Omental fat pad (tissue), 4 donors: ENCODE results near the gene OR2A1. TPM values are rescaled to one million over a fixed set of nuclear protein-coding genes. Genes with fewer than 3 reads are reported as not detected.
"Not testable (repeated sequence)": the region's sequence is repeated elsewhere in the genome, so short reads cannot be mapped to it uniquely, and the experiment has no call there.

Experiments
- ATAC-seq: fragments of 150-250 bp; one replicate; pipeline ENCODE4 v1.9.1; 2016; ENCODE audit warnings: mild to moderate bottlenecking, moderate library complexity; ENCODE audit not compliant: low FRiP score
- DNase-seq: peaks from one replicate; pipeline ENCODE4 v3.0.0-alpha.2; 2019; ENCODE audit warnings: low spot score
- total RNA-seq, 4 donors: library from RNA; depleted of rRNA; stranded (reverse); fragments of >200 nt; gene quantifications; one replicate each; pipeline ENCODE4 v1.1.0, GENCODE V29; 2016

The OR2A1 gene
- total RNA-seq, 4 donors from 2014 or later: 0.09 to 0.95 TPM; not detected in 2

- ATAC-seq, DNase-seq: not testable (repeated sequence)
These were observed 7.3 kb downstream of the OR2A1 start for GRCh38 chr7:144319547-144319946.

GRCh38 chr7:144321677-144322206 is 9.5 kb downstream of the OR2A1 start:
- ATAC-seq, DNase-seq: not testable (repeated sequence)

GRCh38 chr7:144323359-144323758 is 11.1 kb downstream of the OR2A1 start:
- not testable (repeated sequence) for ATAC-seq, DNase-seq

- DNase-seq, ATAC-seq: not testable (repeated sequence)
These were observed 13.6 kb downstream of the OR2A1 start for GRCh38 chr7:144325868-144326267.

GRCh38 chr7:144330044-144330443 is 17.8 kb downstream of the OR2A1 start:
- not testable (repeated sequence) for ATAC-seq, DNase-seq

- not testable (repeated sequence) for DNase-seq
- ATAC-seq: peak; percentile 85
These were observed 19.2 kb downstream of the OR2A1 start for GRCh38 chr7:144331221-144331995.

- ATAC-seq: peak; percentile 15
- not testable (repeated sequence) for DNase-seq
These were observed 19.7 kb downstream of the OR2A1 start for GRCh38 chr7:144331996-144332288.

- not testable (repeated sequence) for ATAC-seq, DNase-seq
These were observed 36.4 kb downstream of the OR2A1 start for GRCh38 chr7:144348625-144349024.

- DNase-seq, ATAC-seq: not testable (repeated sequence)
These were observed 39.4 kb downstream of the OR2A1 start for GRCh38 chr7:144351667-144352066.

GRCh38 chr7:144355176-144355822 is 43.1 kb downstream of the OR2A1 start, which contains the start of gene ARHGEF5:
Gene ARHGEF5, plus strand, starts transcription at chr7:144355402. Its CDS starts 7,268 bp downstream, at chr7:144362670.
- ATAC-seq: peak; percentile 98
- DNase-seq: not testable (repeated sequence)

GRCh38 chr7:144356185-144356584 is 44.0 kb downstream of the OR2A1 start:
- DNase-seq, ATAC-seq: not testable (repeated sequence)

- ATAC-seq, DNase-seq: not testable (repeated sequence)
These were observed 44.6 kb downstream of the OR2A1 start for GRCh38 chr7:144356860-144357259.

GRCh38 chr7:144362061-144362460 is 49.8 kb downstream of the OR2A1 start:
- not testable (repeated sequence) for ATAC-seq, DNase-seq

- not testable (repeated sequence) for ATAC-seq
These were observed 53.3 kb downstream of the OR2A1 start for GRCh38 chr7:144365523-144365922.

GRCh38 chr7:144367250-144367649 is 55.0 kb downstream of the OR2A1 start:
- not testable (repeated sequence) for DNase-seq, ATAC-seq

More at GRCh38 chr7:144365523-144365922, 53.3 kb downstream of the OR2A1 start:
- DNase-seq: not testable (repeated sequence)

GRCh38 chr7:144369221-144369620 is 57.0 kb downstream of the OR2A1 start:
- ATAC-seq, DNase-seq: not testable (repeated sequence)
